Endometrial microvascular endothelial cells (primary cell): Measurements from ENCODE around the gene TRIM74. TPM values are rescaled to one million over a fixed set of nuclear protein-coding genes. Genes with fewer than 3 reads are reported as not detected.
"Not testable (repeated sequence)": the region's sequence is repeated elsewhere in the genome, so short reads cannot be mapped to it uniquely, and the experiment has no call there.

Source experiments
- in situ Hi-C: cut with HindIII; loops from 2 replicates; pipeline ENCODE4 v1.10.0; 2017; ENCODE audit warnings: low sequenced_read_pairs, low pct_unique_long_range_greater_than_20kb; ENCODE audit errors: inconsistent ontology term
- total RNA-seq: library from RNA; depleted of rRNA; stranded (reverse); fragments of >200 nt; gene quantifications from one replicate; pipeline ENCODE4 v1.2.3, GENCODE V29; 2015; ENCODE audit errors: inconsistent ontology term

Gene TRIM74
- total RNA-seq, 1 donor from 2014 or later: not detected

- in situ Hi-C loops: not testable (repeated sequence)
Observed at GRCh38 chr7:72960626-72961345, 8.5 kb downstream of the TRIM74 start.

- in situ Hi-C loops: not testable (repeated sequence)
Observed at GRCh38 chr7:72960029-72960428, 9.2 kb downstream of the TRIM74 start.

GRCh38 chr7:72954563-72955198 is 14.6 kb downstream of the TRIM74 start:
- in situ Hi-C loops: not testable (repeated sequence)

GRCh38 chr7:72953901-72954562 is 15.2 kb downstream of the TRIM74 start:
- in situ Hi-C loops: not testable (repeated sequence)

GRCh38 chr7:72950432-72950831 is 18.8 kb downstream of the TRIM74 start:
- in situ Hi-C loops: not testable (repeated sequence)

- in situ Hi-C loops: not testable (repeated sequence)
Observed at GRCh38 chr7:72949686-72950085, 19.6 kb downstream of the TRIM74 start.

GRCh38 chr7:72949276-72949675 is 20.0 kb downstream of the TRIM74 start:
- in situ Hi-C loops: not testable (repeated sequence)

- in situ Hi-C loops: not testable (repeated sequence)
Observed at GRCh38 chr7:72948714-72949113, 20.6 kb downstream of the TRIM74 start.

GRCh38 chr7:72946130-72946745 is 23.0 kb downstream of the TRIM74 start:
- in situ Hi-C loops: not testable (repeated sequence)

- in situ Hi-C loops: not testable (repeated sequence)
Observed at GRCh38 chr7:72945597-72945996, 23.7 kb downstream of the TRIM74 start.

GRCh38 chr7:72944937-72945336 is 24.3 kb downstream of the TRIM74 start:
- in situ Hi-C loops: not testable (repeated sequence)

GRCh38 chr7:72942956-72943355 is 26.3 kb downstream of the TRIM74 start:
- in situ Hi-C loops: not testable (repeated sequence)

GRCh38 chr7:72942022-72942705 is 27.1 kb downstream of the TRIM74 start:
- in situ Hi-C loops: not testable (repeated sequence)

- in situ Hi-C loops: not testable (repeated sequence)
Observed at GRCh38 chr7:72928216-72928615, 41.0 kb downstream of the TRIM74 start.

- in situ Hi-C loops: not testable (repeated sequence)
Observed at GRCh38 chr7:72927791-72928190, 41.5 kb downstream of the TRIM74 start.

- in situ Hi-C loops: no loop called here
Observed at GRCh38 chr7:72925546-72926120, 43.6 kb downstream of the TRIM74 start.

GRCh38 chr7:72924733-72925545 is 44.3 kb downstream of the TRIM74 start, which contains the start of gene POM121:
POM121 (plus strand) TSS chr7:72925095; CDS start chr7:72925122, 27 bp downstream.
- in situ Hi-C loops: no loop called here

GRCh38 chr7:72924386-72924732 is 44.9 kb downstream of the TRIM74 start:
- in situ Hi-C loops: no loop called here
